Breast epithelium (tissue), 3 donors: ENCODE results near the gene NRIP3.

Experiments used
- CTCF ChIP-seq, 3 donors: fragments of 450-650 bp; IDR thresholded peaks; one replicate each; pipeline ENCODE4 v1.5.1; 2016 to 2017; ENCODE audit warnings: antibody characterized with exemption in 3 of 3, mild to moderate bottlenecking in 3 of 3, moderate library complexity in 3 of 3
- POLR2A ChIP-seq: fragments of 450-650 bp; IDR thresholded peaks from one replicate; pipeline ENCODE4 v1.6.1; 2016; ENCODE audit warnings: antibody characterized with exemption, mild to moderate bottlenecking, moderate library complexity
- POLR2AphosphoS5 ChIP-seq, 3 donors: sonication (generic); formaldehyde crosslinking; IDR thresholded peaks; one replicate each; pipeline ENCODE4 v1.6.1; 2017; ENCODE audit warnings: antibody characterized with exemption in 3 of 3

- TF ChIP-seq CTCF (IDR thresholded peaks at IDR 0.05) = no peak
- no peak for TF ChIP-seq POLR2AphosphoS5 (IDR thresholded peaks at IDR 0.05)
- TF ChIP-seq POLR2A = no peak
Observed at GRCh38 chr11:9014826-9015225, 11.0 kb upstream of the NRIP3 start.
